WTC11 (cell line): ENCODE measurements around the gene CENPQ. TPM values are rescaled to one million over a fixed set of nuclear protein-coding genes. Genes with fewer than 3 reads are reported as not detected.

Experiments
- ATAC-seq: fragments of 200-7000 bp; cut with Tn5 transposase; 2 replicates; pipeline ENCODE4 v1.10.0; 2021; ENCODE audit warnings: mild to moderate bottlenecking, moderate library complexity
- CTCF ChIA-PET: fragments of 300-600 bp; sonication (Branson Sonifier 250); formaldehyde crosslinking; loops from one replicate; lab custom pipeline; 2021; ENCODE audit warnings: antibody characterized with exemption; lab: Charles Lee
- POLR2A ChIA-PET: fragments of 350-600 bp; sonication (Branson Sonifier 250); formaldehyde crosslinking; loops from one replicate; lab custom pipeline; 2021; ENCODE audit warnings: antibody characterized with exemption; lab: Charles Lee
- DNase-seq: peaks from one replicate; pipeline ENCODE4 v3.0.0; 2021; ENCODE audit warnings: low spot score
- H3K27ac Mint-ChIP-seq: 2 replicates; pipeline ENCODE4 v1.8.0; 2021; ENCODE audit warnings: mixed read lengths
- H3K27me3 Mint-ChIP-seq: 2 replicates; pipeline ENCODE4 v1.8.0; 2021; ENCODE audit warnings: low read depth, mild to moderate bottlenecking, moderate library complexity, mixed read lengths
- H3K36me3 Mint-ChIP-seq: 2 replicates; pipeline ENCODE4 v1.8.0; 2021; ENCODE audit warnings: mixed read lengths
- H3K4me1 Mint-ChIP-seq: 2 replicates; pipeline ENCODE4 v1.8.0; 2022; ENCODE audit warnings: mixed read lengths
- H3K4me3 Mint-ChIP-seq: 2 replicates; pipeline ENCODE4 v1.8.0; 2021; ENCODE audit warnings: mild to moderate bottlenecking, moderate library complexity, mixed read lengths
- H3K9me3 Mint-ChIP-seq: 2 replicates; pipeline ENCODE4 v1.8.0; 2021; ENCODE audit warnings: mixed read lengths
- CBFB ChIP-seq: sonication (generic); formaldehyde crosslinking; IDR thresholded peaks from 2 replicates; pipeline ENCODE4 v1.8.1; 2022; ENCODE audit warnings: mild to moderate bottlenecking, low read depth, missing genetic modification reagents
- CREM ChIP-seq: sonication (generic); formaldehyde crosslinking; IDR thresholded peaks from 2 replicates; pipeline ENCODE4 v1.8.1; 2022; ENCODE audit warnings: mild to moderate bottlenecking, missing genetic modification reagents, moderate library complexity
- EMX1 ChIP-seq: fragments of 250-450 bp; sonication (Bioruptor Pico); IDR thresholded peaks from 2 replicates; pipeline ENCODE4 v1.8.0; 2021; ENCODE audit warnings: mild to moderate bottlenecking
- FOXP1 ChIP-seq: sonication (generic); formaldehyde crosslinking; IDR thresholded peaks from 2 replicates; pipeline ENCODE4 v1.8.0; 2022; ENCODE audit warnings: missing genetic modification reagents, mild to moderate bottlenecking, moderate library complexity, borderline replicate concordance
- GTF2I ChIP-seq: fragments of 250-450 bp; sonication (Bioruptor Pico); conservative IDR thresholded peaks from 2 replicates; pipeline ENCODE4 v1.4.0; 2021; ENCODE audit warnings: mild to moderate bottlenecking
- HMGA2 ChIP-seq: fragments of 250-450 bp; sonication (Bioruptor Pico); IDR thresholded peaks from 2 replicates; pipeline ENCODE4 v1.4.0; 2021; ENCODE audit warnings: mild to moderate bottlenecking, moderate library complexity
- JAZF1 ChIP-seq: fragments of 250-450 bp; sonication (Bioruptor Pico); IDR thresholded peaks from 2 replicates; pipeline ENCODE4 v1.9.0; 2021; ENCODE audit warnings: moderate library complexity, mild to moderate bottlenecking, inconsistent platforms
- NFE2L1 ChIP-seq: sonication (generic); formaldehyde crosslinking; IDR thresholded peaks from 2 replicates; pipeline ENCODE4 v1.8.1; 2023; ENCODE audit warnings: missing genetic modification reagents
- NFYB ChIP-seq: sonication (generic); formaldehyde crosslinking; conservative IDR thresholded peaks from 2 replicates; pipeline ENCODE4 v1.8.0; 2022; ENCODE audit warnings: low read depth, missing genetic modification reagents
- NR2C2 ChIP-seq: sonication (generic); formaldehyde crosslinking; IDR thresholded peaks from 2 replicates; pipeline ENCODE4 v1.8.0; 2022; ENCODE audit warnings: mild to moderate bottlenecking, missing genetic modification reagents
- OVOL2 ChIP-seq: fragments of 250-450 bp; sonication (Bioruptor Pico); IDR thresholded peaks from 2 replicates; pipeline ENCODE4 v1.9.0; 2021; ENCODE audit warnings: mild to moderate bottlenecking, borderline replicate concordance
- SP1 ChIP-seq: sonication (generic); formaldehyde crosslinking; conservative IDR thresholded peaks from 2 replicates; pipeline ENCODE4 v1.8.1; 2022; ENCODE audit warnings: missing genetic modification reagents
- TEAD1 ChIP-seq: sonication (generic); formaldehyde crosslinking; IDR thresholded peaks from 2 replicates; pipeline ENCODE4 v1.8.0; 2022; ENCODE audit warnings: mild to moderate bottlenecking, missing genetic modification reagents
- TEAD4 ChIP-seq: sonication (generic); formaldehyde crosslinking; IDR thresholded peaks from 2 replicates; pipeline ENCODE4 v1.8.0; 2022; ENCODE audit warnings: mild to moderate bottlenecking, missing genetic modification reagents
- TP53 ChIP-seq: sonication (generic); formaldehyde crosslinking; IDR thresholded peaks from 2 replicates; pipeline ENCODE4 v1.8.1; 2023; ENCODE audit warnings: mild to moderate bottlenecking, missing genetic modification reagents
- ZNF138 ChIP-seq: sonication (generic); formaldehyde crosslinking; conservative IDR thresholded peaks from 2 replicates; pipeline ENCODE4 v1.8.1; 2022; ENCODE audit warnings: mild to moderate bottlenecking, moderate library complexity, missing genetic modification reagents
- ZNF219 ChIP-seq: sonication (generic); formaldehyde crosslinking; IDR thresholded peaks from 2 replicates; pipeline ENCODE4 v1.8.0; 2023; ENCODE audit warnings: missing genetic modification reagents, mild to moderate bottlenecking, borderline replicate concordance
- ZNF416 ChIP-seq: fragments of 250-450 bp; sonication (Bioruptor Pico); IDR thresholded peaks from 2 replicates; pipeline ENCODE4 v1.9.0; 2021; ENCODE audit warnings: mild to moderate bottlenecking, inconsistent platforms
- ZNF423 ChIP-seq: fragments of 250-450 bp; sonication (Bioruptor Pico); IDR thresholded peaks from 2 replicates; pipeline ENCODE4 v2.1.2; 2022; ENCODE audit warnings: mild to moderate bottlenecking, moderate library complexity
- total RNA-seq: library from RNA; stranded (reverse); gene quantifications from 3 replicates; pipeline ENCODE4 v1.2.3, GENCODE V29; 2021
- TF ChIP-seq, protein P1 (sequence below): fragments of 200-600 bp; IDR thresholded peaks from 2 replicates; pipeline ENCODE4 v1.8.0; 2022; ENCODE audit warnings: antibody characterized with exemption
- TF ChIP-seq, protein P2 (sequence below): sonication (generic); formaldehyde crosslinking; conservative IDR thresholded peaks from 2 replicates; pipeline ENCODE4 v1.8.1; 2022; ENCODE audit warnings: mild to moderate bottlenecking, missing genetic modification reagents
- TF ChIP-seq, protein P3 (sequence below): fragments of 250-450 bp; sonication (Bioruptor Pico); conservative IDR thresholded peaks from 2 replicates; pipeline ENCODE4 v1.9.0; 2021; ENCODE audit warnings: mild to moderate bottlenecking
- TF ChIP-seq, protein P4 (sequence below): sonication (generic); formaldehyde crosslinking; IDR thresholded peaks from 2 replicates; pipeline ENCODE4 v1.8.0; 2022; ENCODE audit warnings: mild to moderate bottlenecking, missing genetic modification reagents
- TF ChIP-seq, protein P5 (sequence below): sonication (generic); formaldehyde crosslinking; IDR thresholded peaks from 2 replicates; pipeline ENCODE4 v1.8.1; 2023; ENCODE audit warnings: mild to moderate bottlenecking, moderate library complexity, missing genetic modification reagents
- TF ChIP-seq, protein P6 (sequence below): sonication (generic); formaldehyde crosslinking; IDR thresholded peaks from 2 replicates; pipeline ENCODE4 v1.8.1; 2022; ENCODE audit warnings: mild to moderate bottlenecking, missing genetic modification reagents, moderate library complexity, borderline replicate concordance
- TF ChIP-seq, protein P7 (sequence below): fragments of 250-450 bp; sonication (Bioruptor Pico); IDR thresholded peaks from 2 replicates; pipeline ENCODE4 v1.8.0; 2021; ENCODE audit warnings: mild to moderate bottlenecking

Gene CENPQ
- total RNA-seq, 1 experiment from 2014 or later, result 14.2 TPM

DNA sequence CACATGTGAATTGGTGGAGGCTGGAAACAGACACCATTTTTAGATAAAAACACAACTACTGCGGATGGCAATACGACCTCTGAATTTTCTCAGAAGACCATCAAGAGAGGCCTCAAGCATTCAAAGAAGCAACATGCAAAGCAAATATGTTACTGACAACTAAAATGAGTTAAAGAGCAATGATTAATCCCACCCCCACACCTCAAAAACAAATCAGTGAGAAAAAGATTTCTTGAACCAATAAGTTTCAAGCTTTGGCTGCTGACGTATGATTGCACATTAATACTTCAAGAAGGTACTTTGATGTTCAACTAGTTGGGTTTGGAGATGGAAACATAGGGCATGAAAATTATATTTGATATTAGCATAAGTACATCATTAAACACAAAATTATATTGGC, 1.1 kb upstream of the CENPQ start:
- Mint-ChIP-seq H3K4me3 (peak overlapping the region; percentile 100), H3K27ac (no peak overlapping the region), H3K36me3 (no peaks in the 10 kb centered on the region), H3K4me1 (peaks cover 15% of the 10 kb centered on the region), H3K27me3 (no peaks in the 10 kb centered on the region), H3K9me3 (no peaks in the 10 kb centered on the region)
- POLR2A ChIA-PET, result no interaction called here
- CTCF ChIA-PET, result no interaction called here
- no peak for ATAC-seq
- DNase-seq, result no peak
- no peak for TF ChIP-seq SP1 (CRISPR knock-in tag)
- TF ChIP-seq CREM, result no peak
- TF ChIP-seq TEAD1 (CRISPR knock-in tag), result no peak
- TF ChIP-seq, protein P1, sequence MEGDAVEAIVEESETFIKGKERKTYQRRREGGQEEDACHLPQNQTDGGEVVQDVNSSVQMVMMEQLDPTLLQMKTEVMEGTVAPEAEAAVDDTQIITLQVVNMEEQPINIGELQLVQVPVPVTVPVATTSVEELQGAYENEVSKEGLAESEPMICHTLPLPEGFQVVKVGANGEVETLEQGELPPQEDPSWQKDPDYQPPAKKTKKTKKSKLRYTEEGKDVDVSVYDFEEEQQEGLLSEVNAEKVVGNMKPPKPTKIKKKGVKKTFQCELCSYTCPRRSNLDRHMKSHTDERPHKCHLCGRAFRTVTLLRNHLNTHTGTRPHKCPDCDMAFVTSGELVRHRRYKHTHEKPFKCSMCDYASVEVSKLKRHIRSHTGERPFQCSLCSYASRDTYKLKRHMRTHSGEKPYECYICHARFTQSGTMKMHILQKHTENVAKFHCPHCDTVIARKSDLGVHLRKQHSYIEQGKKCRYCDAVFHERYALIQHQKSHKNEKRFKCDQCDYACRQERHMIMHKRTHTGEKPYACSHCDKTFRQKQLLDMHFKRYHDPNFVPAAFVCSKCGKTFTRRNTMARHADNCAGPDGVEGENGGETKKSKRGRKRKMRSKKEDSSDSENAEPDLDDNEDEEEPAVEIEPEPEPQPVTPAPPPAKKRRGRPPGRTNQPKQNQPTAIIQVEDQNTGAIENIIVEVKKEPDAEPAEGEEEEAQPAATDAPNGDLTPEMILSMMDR, result no peak
- no peak for TF ChIP-seq ZNF416 (CRISPR knock-in tag)
- TF ChIP-seq ZNF423 (CRISPR knock-in tag), result no peak
- no peak for TF ChIP-seq JAZF1 (CRISPR knock-in tag)
- TF ChIP-seq, protein P2, sequence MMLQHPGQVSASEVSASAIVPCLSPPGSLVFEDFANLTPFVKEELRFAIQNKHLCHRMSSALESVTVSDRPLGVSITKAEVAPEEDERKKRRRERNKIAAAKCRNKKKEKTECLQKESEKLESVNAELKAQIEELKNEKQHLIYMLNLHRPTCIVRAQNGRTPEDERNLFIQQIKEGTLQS (CRISPR knock-in tag), result no peak
- no peak for TF ChIP-seq NR2C2 (CRISPR knock-in tag)
- no peak for TF ChIP-seq TP53 (CRISPR knock-in tag)
- no peak for TF ChIP-seq TEAD4 (CRISPR knock-in tag)
- no peak for TF ChIP-seq GTF2I (CRISPR knock-in tag)
- no peak for TF ChIP-seq ZNF138 (CRISPR knock-in tag)
- TF ChIP-seq, protein P3, sequence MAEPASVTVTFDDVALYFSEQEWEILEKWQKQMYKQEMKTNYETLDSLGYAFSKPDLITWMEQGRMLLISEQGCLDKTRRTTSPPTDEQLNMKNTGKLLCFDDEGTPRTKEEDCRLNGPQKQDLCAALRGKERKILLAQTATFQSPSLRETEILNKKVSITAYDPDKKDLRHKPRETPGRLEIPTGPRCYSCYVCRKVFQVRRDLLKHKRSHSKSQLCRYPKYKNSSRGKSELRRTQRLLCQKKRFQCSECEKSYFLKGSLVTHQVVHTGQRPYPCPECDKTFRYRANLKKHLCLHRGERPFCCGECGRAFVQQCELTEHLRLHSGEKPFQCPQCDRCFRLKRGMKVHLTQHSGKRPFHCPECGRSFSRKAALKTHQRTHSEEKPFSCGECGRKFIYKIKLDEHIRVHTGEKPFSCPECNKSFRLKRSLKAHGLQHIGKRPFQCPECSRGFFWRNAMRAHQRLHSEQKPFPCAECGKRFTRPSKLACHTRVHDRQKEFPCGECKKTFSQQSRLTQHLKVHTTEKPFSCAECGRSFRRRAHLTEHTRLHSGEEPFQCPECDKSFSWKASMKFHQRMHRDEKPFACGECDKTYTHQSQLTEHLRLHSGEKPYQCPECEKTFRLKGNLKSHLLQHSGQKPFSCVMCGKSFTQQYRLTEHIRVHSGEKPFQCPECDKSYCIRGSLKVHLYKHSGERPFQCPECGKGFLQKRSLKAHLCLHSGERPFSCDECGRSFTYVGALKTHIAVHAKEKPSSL (CRISPR knock-in tag), result no peak
- TF ChIP-seq EMX1, result no peak
- TF ChIP-seq, protein P4, sequence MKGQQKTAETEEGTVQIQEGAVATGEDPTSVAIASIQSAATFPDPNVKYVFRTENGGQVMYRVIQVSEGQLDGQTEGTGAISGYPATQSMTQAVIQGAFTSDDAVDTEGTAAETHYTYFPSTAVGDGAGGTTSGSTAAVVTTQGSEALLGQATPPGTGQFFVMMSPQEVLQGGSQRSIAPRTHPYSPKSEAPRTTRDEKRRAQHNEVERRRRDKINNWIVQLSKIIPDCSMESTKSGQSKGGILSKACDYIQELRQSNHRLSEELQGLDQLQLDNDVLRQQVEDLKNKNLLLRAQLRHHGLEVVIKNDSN (CRISPR knock-in tag), result no peak

DNA sequence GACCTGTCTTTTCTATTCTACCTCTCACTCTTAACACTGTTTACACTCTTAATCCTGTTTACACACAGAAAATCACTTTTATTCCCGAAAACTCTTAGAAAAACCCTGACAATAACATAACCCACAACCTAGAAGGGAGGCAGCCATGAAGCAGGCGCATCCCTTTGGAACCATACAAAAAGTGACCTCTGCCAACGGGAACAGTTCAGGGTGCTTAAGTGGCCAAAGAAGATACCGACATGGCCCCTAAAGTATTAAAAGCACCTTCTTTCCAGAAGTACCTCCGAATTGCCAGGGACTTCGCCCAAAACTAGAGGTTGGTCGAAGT, 607 bp upstream of the CENPQ start:
- DNase-seq (no peak), ATAC-seq (peak; percentile 7)
- POLR2A ChIA-PET, result no interaction called here
- H3K4me3 Mint-ChIP-seq, result peak overlapping the region; percentile 100
- peak overlapping the region; percentile 86 for H3K27ac Mint-ChIP-seq
- peaks cover 15% of the 10 kb centered on the region for H3K4me1 Mint-ChIP-seq
- CTCF ChIA-PET, result no interaction called here
- no peaks in the 10 kb centered on the region for H3K9me3 Mint-ChIP-seq
- H3K27me3 Mint-ChIP-seq, result no peaks in the 10 kb centered on the region
- no peaks in the 10 kb centered on the region for H3K36me3 Mint-ChIP-seq
- TF ChIP-seq, protein P1, result no peak
- TF ChIP-seq NFYB, result no peak
- TF ChIP-seq ZNF219 (CRISPR knock-in tag), result no peak
- TF ChIP-seq, protein P5, sequence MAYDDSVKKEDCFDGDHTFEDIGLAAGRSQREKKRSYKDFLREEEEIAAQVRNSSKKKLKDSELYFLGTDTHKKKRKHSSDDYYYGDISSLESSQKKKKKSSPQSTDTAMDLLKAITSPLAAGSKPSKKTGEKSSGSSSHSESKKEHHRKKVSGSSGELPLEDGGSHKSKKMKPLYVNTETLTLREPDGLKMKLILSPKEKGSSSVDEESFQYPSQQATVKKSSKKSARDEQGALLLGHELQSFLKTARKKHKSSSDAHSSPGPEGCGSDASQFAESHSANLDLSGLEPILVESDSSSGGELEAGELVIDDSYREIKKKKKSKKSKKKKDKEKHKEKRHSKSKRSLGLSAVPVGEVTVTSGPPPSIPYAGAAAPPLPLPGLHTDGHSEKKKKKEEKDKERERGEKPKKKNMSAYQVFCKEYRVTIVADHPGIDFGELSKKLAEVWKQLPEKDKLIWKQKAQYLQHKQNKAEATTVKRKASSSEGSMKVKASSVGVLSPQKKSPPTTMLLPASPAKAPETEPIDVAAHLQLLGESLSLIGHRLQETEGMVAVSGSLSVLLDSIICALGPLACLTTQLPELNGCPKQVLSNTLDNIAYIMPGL (CRISPR knock-in tag), result no peak
- no peak for TF ChIP-seq HMGA2
- TF ChIP-seq ZNF423 (CRISPR knock-in tag), result no peak
- no peak for TF ChIP-seq OVOL2
- TF ChIP-seq, protein P6, sequence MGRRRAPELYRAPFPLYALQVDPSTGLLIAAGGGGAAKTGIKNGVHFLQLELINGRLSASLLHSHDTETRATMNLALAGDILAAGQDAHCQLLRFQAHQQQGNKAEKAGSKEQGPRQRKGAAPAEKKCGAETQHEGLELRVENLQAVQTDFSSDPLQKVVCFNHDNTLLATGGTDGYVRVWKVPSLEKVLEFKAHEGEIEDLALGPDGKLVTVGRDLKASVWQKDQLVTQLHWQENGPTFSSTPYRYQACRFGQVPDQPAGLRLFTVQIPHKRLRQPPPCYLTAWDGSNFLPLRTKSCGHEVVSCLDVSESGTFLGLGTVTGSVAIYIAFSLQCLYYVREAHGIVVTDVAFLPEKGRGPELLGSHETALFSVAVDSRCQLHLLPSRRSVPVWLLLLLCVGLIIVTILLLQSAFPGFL (CRISPR knock-in tag), result no peak
- no peak for TF ChIP-seq CBFB
- TF ChIP-seq FOXP1 (CRISPR knock-in tag), result no peak
- no peak for TF ChIP-seq NFE2L1
- TF ChIP-seq, protein P7, sequence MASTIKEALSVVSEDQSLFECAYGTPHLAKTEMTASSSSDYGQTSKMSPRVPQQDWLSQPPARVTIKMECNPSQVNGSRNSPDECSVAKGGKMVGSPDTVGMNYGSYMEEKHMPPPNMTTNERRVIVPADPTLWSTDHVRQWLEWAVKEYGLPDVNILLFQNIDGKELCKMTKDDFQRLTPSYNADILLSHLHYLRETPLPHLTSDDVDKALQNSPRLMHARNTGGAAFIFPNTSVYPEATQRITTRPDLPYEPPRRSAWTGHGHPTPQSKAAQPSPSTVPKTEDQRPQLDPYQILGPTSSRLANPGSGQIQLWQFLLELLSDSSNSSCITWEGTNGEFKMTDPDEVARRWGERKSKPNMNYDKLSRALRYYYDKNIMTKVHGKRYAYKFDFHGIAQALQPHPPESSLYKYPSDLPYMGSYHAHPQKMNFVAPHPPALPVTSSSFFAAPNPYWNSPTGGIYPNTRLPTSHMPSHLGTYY (CRISPR knock-in tag), result no peak
